Tibial artery (tissue), 4 donors: Measurements from ENCODE around the gene COL27A1.

ENCODE experiments used
- DNase-seq, 2 donors: peaks; one replicate each; pipeline ENCODE4 v3.0.0-alpha.2; 2019
- H3K27ac ChIP-seq, 2 donors: fragments of 200-600 bp; sonication (generic) in 1 of 2; 1 replicate in 1 of 2; 2 replicates in 1 of 2; pipeline ENCODE4 v1.5.1; 2018 to 2019; ENCODE audit warnings: mild to moderate bottlenecking in 1 of 2
- H3K27me3 ChIP-seq, 2 donors: fragments of 200-600 bp; sonication (generic) in 1 of 2; one replicate each; pipeline versions ENCODE4 v1.5.1 to v1.6.0; 2016 to 2019
- H3K36me3 ChIP-seq, 3 donors: fragments of 200-600 bp; sonication (generic) in 2 of 3; one replicate each; pipeline ENCODE4 v1.5.1; 2016 to 2019; ENCODE audit warnings: mild to moderate bottlenecking in 2 of 3
- H3K4me1 ChIP-seq, 4 donors: fragments of 200-600 bp; sonication (generic) in 2 of 4; 1 replicate in 3 of 4; 2 replicates in 1 of 4; pipeline ENCODE4 v1.5.1; 2016 to 2019
- H3K4me3 ChIP-seq, 2 donors: fragments of 200-600 bp; sonication (generic) in 1 of 2; 1 replicate in 1 of 2; 2 replicates in 1 of 2; pipeline ENCODE4 v1.5.1; 2018 to 2019; ENCODE audit warnings: mild to moderate bottlenecking in 2 of 2
- H3K9me3 ChIP-seq, 3 donors: fragments of 200-600 bp; sonication (generic) in 1 of 3; one replicate each; pipeline ENCODE4 v1.5.1; 2016 to 2019
- intact Hi-C: fragments of 100-400 bp; cut with DNase I; formaldehyde crosslinking; loops from one replicate; pipeline ENCODE4 v1.15.0; 2023; ENCODE audit warnings: low total_unique reads
- TF ChIP-seq, protein P1 (sequence below), 2 experiments: fragments of 200-600 bp in 1 of 2; fragments of 450-650 bp in 1 of 2; IDR thresholded peaks; one replicate each; pipeline ENCODE4 v1.5.1; 2017 to 2019; ENCODE audit warnings: antibody characterized with exemption in 2 of 2, mild to moderate bottlenecking in 1 of 2, moderate library complexity in 1 of 2

The COL27A1 gene

DNA sequence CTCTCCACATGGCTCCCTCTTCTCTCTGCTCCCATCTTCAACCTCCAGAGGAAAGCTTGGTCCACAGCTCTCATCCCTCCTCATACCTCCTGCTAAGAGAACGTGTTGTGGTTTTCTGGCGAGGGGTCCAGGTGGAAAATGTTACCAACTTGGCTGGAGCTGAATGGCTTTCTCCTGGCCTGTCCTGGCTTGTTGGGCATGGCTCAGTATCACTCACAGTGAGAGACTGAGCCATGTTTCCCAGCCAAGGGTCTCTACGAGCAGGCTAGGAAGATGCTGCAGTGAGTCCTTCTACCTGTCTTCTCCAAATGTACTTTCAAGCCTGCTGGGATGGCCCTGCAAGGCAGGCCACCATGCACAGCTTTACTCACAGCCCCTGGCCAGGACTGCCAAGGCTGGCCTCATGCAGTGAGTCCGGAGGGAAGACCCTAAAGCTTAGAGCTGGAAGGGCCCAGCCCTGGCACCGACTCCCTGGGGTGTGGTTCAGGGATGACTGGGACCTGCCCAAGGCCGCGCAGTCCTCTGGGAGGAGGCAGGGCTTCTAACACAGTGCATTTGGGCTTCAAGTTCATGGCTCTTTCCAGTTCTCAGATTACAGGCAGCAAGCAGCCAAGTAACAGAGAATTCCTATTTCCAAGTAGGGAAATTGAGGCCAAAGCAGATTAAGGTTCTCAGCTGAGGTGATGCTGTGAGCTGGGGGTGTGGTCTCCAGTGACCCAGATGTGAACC is 59.5 kb downstream of the COL27A1 start:
- TF ChIP-seq, protein P1, sequence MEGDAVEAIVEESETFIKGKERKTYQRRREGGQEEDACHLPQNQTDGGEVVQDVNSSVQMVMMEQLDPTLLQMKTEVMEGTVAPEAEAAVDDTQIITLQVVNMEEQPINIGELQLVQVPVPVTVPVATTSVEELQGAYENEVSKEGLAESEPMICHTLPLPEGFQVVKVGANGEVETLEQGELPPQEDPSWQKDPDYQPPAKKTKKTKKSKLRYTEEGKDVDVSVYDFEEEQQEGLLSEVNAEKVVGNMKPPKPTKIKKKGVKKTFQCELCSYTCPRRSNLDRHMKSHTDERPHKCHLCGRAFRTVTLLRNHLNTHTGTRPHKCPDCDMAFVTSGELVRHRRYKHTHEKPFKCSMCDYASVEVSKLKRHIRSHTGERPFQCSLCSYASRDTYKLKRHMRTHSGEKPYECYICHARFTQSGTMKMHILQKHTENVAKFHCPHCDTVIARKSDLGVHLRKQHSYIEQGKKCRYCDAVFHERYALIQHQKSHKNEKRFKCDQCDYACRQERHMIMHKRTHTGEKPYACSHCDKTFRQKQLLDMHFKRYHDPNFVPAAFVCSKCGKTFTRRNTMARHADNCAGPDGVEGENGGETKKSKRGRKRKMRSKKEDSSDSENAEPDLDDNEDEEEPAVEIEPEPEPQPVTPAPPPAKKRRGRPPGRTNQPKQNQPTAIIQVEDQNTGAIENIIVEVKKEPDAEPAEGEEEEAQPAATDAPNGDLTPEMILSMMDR (IDR thresholded peaks at IDR 0.05), result no peak
- H3K27me3 ChIP-seq, result no peaks in the 10 kb centered on the region
- H3K27ac ChIP-seq, result peak overlapping the region; percentile 34 to 47
- peaks cover 0 to 30% (median 28%) of the 10 kb centered on the region in 4 donors for H3K4me1 ChIP-seq
- no peaks in the 10 kb centered on the region for H3K36me3 ChIP-seq
- no peak for DNase-seq
- intact Hi-C loops, result loop anchor here (10.0 kb wide), 1 partner anchor 50 kb away; no protein-coding TSS in a partner anchor
- H3K9me3 ChIP-seq, result no peaks in the 10 kb centered on the region
- H3K4me3 ChIP-seq, result no peak overlapping the region

DNA sequence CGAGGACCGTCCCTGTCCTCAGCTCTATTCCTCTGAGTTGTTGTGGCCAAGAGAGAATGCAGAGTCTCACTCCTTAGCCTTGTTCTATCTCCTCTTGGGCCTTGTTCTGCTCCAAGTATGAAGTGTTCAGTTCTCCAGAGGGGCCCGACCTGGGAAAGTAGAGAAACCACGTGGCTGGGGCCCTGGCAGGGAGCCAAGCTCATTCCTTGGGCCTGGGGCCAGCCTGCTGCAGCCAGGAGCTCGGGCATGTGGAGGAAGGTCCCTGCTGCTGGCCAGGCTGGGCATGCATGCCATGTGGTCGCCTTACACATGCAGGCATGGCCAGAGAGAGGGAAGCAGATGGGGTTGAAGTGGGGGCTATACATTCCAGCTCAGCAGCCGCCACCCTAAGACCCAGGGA is 60.7 kb downstream of the COL27A1 start:
- TF ChIP-seq, protein P1 (IDR thresholded peaks at IDR 0.05), result no peak
- peak; percentile 37 to 87 for DNase-seq
- intact Hi-C loops, result loop anchor here (10.0 kb wide), 1 partner anchor 51 kb away; no protein-coding TSS in a partner anchor

DNA sequence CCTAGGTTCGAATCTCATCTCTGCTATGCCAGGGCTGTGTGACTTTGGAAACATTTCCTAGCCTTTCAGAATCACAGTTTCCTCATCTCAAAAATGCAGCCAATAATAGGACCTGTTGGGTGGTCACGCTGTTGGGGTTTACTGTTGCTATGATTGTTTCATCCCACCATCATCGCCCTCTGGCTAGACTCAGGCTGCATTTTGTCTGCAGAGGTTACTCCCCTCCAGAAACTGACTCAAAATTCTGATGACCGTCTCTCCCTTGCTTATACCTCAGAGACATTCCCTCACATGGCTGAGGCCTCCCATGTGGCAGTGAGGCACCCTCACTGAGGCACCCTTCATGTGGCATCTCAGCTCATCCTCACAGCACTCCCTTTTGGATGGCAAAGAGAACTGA is 61.6 kb downstream of the COL27A1 start:
- Histone ChIP-seq H3K4me3 (no peak overlapping the region), H3K36me3 (no peaks in the 10 kb centered on the region), H3K27me3 (no peaks in the 10 kb centered on the region), H3K4me1 (peaks cover 0 to 30% (median 28%) of the 10 kb centered on the region in 4 donors), H3K27ac (no peak overlapping the region), H3K9me3 (no peaks in the 10 kb centered on the region)
- intact Hi-C loops, result loop anchor here (10.0 kb wide), 1 partner anchor 52 kb away; no protein-coding TSS in a partner anchor
- DNase-seq, result no peak
- TF ChIP-seq, protein P1 (IDR thresholded peaks at IDR 0.05), result no peak

More for the DNA sequence above, 60.7 kb downstream of the COL27A1 start:
- no peaks in the 10 kb centered on the region for H3K9me3 ChIP-seq
- H3K4me3 ChIP-seq, result no peak overlapping the region
- H3K27me3 ChIP-seq, result no peaks in the 10 kb centered on the region
- peaks cover 0 to 30% (median 28%) of the 10 kb centered on the region in 4 donors for H3K4me1 ChIP-seq
- peak overlapping the region; percentile 1 to 34 for H3K27ac ChIP-seq
- H3K36me3 ChIP-seq, result no peaks in the 10 kb centered on the region

- TF ChIP-seq, protein P1 (IDR thresholded peaks at IDR 0.05), result no peak
- Histone ChIP-seq H3K27ac (no peak overlapping the region), H3K9me3 (no peaks in the 10 kb centered on the region), H3K4me1 (peaks cover 0 to 30% (median 28%) of the 10 kb centered on the region in 4 donors), H3K4me3 (no peak overlapping the region), H3K36me3 (no peaks in the 10 kb centered on the region), H3K27me3 (no peaks in the 10 kb centered on the region)
- intact Hi-C loops, result loop anchor here (10.0 kb wide), 1 partner anchor 54 kb away; no protein-coding TSS in a partner anchor
- DNase-seq, result no peak
Measured at GRCh38 chr9:114218264-114219120, 63.2 kb downstream of the COL27A1 start.

DNA sequence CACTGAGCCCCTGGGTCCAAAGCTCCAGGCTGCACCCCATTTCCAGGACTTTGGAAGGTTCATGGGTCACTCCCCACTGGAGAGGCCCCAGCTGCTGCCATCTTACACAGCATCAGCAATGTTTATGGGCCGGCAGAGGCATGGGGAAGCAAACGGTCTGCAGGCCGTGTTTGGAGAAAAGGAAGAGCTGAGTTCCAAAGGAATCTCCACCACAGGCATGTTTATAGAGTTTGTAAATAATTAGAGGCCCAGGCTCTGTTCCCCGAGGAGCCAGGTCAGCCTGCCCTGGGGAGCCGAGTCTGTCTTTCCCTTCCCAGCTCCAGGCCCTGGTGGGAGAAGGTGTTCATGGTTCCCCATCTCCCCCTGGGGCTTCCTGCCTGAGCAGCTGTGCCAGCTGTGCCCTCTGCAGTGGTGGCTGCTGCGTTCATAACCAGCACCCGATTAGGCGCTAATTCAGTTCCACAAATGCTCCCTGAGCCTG is 64.8 kb downstream of the COL27A1 start:
- intact Hi-C loops, result no loop called here
- H3K4me1 ChIP-seq, result peaks cover 0 to 25% (median 17%) of the 10 kb centered on the region in 4 donors
- no peak overlapping the region for H3K27ac ChIP-seq
- no peak for DNase-seq
- no peak overlapping the region for H3K4me3 ChIP-seq
- no peaks in the 10 kb centered on the region for H3K9me3 ChIP-seq
- TF ChIP-seq, protein P1 (IDR thresholded peaks at IDR 0.05), result no peak
- no peaks in the 10 kb centered on the region for H3K27me3 ChIP-seq
- H3K36me3 ChIP-seq, result no peaks in the 10 kb centered on the region
